Hippocampal formation (tissue), 2 donors: ENCODE data around the gene YWHAE.
"Not testable (repeated sequence)": the region's sequence is repeated elsewhere in the genome, so short reads cannot be mapped to it uniquely, and the experiment has no call there.

Experiments
- DNase-seq, 2 donors: peaks; one replicate each; lab custom pipeline; 2025; lab: John Stamatoyannopoulos, UW

Gene YWHAE

DNA sequence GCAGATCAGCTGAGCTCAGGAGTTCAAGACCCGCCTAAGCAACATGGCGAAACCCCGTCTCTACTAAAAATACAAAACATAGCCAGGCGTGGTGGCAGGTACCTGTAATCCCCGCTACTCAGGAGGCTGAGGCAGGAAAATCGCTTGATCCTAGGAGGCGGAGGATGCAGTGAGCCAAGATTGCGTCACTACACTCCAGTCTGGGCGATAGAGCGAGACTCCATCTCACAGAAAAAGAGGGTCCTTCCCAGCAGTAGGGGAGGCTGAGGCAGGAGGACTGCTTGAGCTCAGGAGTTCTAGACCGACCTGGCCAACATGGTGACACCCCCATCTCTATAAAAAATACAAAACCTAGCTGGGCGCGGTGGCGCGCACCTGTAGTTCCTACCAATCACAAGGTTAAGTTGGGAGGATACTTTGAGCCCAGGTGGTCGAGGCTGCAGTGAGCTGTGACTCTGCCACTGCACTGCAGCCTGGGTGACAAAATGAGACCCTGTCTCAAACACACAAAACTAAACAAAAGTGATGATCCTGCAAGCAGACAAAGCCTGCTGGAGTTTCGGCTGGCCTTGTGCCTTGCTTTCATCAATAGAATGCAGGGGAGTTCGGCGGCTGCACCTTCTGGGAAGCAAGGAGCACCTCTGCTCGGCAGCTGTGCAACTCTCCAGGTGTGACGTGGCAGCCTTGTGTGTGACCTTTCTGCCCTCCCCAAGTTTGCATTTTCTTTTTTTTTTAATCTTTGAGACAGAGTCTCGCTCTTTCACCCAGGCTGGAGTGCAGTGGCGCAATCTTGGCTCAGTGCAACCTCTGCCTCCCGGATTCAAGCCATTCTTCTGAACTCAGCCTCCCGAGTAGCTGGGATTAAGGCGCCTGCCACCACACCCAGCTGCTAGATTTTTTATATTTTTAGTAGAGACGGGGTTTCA lies 12.4 kb upstream of the YWHAE start:
- no peak for DNase-seq

DNA sequence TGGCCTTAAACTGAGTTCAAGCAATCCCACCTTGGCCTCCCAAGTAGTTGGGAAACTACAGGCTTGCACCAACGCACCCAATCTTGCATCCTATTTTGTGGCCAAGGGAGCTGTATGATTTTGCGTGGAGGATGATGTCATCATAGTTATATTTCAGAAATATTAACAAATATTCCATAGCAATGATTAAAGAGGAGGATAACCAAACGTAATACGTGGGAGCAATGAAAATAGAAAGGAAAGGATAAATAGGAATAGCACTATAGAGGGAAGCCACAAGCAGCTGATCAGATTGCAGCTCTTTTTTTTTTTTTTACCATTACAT lies 2.2 kb upstream of the YWHAE start:
- no peak for DNase-seq

DNA sequence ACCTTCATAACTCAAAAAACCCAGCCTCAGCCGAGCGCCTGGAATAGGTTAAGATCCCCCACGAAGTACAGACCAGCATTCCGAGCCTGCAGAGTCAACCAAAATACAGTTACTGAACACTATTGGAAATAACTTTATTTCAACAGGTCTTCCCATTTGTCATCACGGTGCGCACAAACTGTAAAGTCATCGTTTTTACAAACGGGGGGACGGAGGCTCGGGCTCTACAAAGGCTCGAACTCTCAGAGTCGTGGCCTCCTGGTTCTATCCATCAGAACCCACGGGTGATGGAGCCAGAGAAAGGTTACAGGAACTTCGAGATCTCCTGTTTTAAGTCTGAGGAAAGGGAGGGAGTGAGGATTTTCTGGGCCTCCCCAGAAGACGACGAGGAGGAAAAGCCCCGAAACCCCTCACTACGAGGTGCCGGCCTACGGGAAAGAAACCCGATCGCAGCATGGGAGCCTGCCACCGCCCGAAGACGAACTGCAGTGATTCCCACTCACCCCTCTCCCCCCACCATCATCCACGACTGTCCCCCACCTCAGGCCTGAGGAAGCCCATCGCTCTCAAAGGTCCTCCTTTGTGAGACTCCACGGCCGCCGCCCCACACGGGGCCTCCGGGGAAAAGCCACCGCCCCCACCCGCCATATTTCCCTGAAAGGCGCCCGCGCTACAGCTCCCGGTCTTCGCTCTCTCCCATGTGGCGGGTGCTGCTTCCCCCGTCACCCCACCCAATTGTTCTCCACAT lies 917 bp downstream of the YWHAE start:
- no peak for DNase-seq

DNA sequence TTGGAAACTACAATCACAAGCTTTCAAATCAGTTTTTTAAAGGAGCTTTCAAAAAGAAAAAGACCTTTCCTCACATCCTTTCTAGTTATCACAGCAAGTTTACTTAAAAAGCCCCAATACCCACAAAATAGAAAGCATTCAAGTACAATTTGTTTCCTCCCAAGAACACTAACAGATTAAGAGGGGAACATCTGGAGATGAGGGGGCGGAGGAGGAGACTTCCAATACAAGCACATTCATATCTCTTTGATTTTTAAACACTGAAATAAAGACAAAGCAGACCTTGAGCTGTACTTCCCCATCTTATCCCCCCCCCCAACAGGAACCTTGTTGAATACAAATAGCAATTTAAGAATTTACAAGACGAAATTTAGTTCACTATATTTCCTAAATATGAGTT lies 2.0 kb downstream of the YWHAE start:
- DNase-seq, result no peak

DNA sequence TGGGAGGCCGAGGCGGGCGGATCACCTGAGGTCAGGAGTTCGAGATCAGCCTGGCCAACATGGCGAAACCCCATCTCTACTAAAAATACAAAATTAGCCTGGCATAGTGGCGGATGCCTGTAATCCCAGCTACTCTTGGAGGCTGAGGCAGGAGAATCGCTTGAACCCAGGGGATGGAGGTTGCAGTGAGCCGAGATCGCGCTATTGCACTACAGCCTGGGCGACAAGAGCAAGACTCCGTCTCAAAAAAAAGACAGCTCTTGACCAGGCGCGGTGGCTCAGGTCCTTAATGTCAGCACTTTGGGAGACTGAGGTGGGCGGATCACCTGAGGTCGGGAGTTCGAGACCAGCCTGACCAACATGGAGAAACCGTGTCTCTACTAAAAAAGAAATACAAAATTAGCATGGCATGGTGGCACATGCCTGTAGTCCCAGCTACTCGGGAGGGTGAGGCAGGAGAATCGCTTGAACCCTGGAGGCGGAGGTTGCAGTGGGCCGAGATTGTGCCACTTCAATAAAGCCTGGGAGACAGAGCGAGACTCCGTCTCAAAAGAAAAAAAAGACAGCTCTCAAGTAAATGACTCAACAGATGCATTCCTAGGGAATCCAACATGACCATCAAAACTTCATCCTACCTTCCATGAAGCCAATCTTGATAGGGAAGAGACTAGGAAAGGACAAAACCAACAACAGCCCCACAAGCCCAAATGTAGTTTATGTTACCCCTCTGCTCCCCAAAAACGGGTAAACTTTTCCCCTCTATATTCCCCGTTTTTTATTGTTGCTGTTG lies 4.0 kb downstream of the YWHAE start:
- not testable (repeated sequence) for DNase-seq

DNA sequence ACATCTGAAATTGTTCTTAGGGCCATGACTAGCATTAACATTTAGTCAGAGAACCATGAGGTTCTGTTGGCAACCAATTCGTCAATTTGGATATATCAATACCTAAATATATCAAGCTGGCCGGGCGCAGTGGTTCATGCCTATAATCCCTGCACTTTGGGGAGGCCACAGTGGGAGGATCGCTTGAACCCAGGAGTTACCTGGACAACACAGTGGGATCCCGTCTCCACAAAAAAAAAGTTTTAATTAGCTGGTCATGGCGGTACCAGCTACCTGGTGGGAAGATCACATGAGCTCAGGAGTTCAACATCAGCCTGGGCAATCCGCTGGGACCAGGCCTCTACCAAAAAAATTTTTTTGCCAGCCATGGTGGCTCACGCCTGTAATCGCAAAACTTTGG lies 8.4 kb downstream of the YWHAE start:
- no peak for DNase-seq

DNA sequence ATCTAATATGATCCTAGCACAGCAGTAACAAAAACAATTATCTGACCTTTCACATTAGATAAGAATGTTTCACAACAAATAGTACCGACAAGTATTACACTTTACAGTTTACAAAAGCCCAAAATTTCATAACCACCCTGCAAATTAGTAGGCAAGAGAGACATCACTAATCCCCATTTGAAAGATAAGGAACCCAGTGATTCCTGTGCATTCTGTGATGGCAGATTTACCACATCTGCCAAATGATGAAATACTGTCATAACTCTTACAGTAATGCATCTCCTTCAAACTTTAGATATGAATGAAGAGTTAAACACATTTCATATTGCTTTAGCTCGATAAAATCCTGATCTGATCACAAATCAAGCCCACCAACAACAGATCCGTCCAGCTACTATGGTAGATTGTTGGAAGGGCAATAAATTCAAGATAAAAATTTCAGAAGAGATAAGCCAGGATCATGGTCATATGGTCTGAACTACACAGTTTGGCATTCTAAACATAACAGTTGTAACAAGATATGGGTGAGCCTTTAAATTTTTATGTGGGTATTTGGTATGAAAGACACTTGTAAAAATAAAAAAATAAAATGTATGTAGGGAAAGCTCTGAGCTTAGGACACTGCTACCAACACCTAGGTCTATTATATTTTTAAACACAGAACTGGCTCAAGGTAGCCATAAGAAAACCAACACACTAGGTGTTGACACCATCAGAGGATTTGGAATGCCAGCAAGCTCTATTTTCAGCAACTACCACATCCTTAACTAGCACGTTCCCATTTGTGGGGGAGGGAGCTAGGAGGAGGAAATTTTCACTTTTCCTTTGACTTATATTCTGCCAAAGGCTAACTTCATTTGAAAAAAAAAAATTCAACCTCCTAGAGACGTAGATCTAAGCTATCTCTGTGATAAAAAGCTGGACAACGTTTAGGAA lies 9.3 kb downstream of the YWHAE start:
- no peak for DNase-seq

DNA sequence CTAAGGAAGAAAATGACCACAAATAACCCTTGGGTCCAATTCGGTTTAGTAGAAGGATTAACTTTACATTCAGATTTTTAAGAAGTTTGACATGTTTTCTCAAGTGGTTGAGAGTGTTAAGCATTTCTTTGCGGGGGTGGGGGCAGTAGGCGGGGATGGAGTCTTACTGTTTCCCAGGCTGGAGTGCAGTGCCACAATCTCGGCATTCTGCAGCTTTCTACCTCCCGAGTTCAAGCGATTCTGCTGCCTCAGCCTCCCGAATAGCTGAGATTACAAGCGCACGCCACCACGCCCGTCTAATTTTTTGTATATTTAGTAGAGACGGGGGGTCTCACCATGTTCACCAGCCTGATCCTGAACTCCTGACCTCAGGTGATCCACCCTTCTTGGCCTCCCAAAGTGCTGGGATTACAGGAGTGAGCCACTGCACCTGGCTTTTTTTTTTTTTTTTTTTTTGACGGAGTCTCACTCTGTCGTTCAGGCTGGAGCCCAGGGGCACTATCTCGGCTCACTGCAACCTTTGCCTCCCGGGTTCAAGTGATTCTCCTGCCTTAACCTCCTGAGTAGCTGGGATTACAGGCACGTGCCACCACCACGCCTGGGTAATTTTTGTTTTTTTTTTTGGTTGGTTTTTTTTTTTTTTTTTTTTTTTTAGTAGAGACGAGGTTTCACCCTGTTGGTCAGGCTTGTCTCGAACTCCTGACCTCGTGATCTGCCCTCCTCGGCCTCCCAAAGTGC lies 12.4 kb downstream of the YWHAE start:
- not testable (repeated sequence) for DNase-seq

DNA sequence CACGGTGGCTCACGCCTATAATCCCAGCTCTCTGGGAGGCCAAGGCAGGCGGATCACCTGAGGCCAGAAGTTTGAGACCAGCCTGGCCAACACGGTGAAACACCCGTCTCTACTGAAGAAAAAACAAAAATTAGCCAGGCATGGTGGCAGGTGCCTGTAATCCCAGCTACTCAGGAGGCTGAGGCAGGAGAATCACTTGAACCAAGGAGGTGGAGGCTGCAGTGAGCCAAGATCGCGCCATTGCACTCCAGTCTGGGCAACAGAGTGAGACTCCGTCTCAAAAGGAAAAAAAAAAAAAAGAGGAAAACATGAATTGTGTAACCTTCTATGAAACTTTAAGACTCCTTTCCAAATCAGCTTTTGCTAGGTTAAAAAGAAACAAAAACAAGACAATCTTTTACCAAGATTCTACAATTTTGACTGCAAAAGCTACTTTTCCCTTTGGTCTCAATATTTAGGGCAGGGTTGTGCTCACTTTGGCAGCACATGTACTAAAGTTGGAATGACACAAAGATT lies 13.3 kb downstream of the YWHAE start:
- not testable (repeated sequence) for DNase-seq

DNA sequence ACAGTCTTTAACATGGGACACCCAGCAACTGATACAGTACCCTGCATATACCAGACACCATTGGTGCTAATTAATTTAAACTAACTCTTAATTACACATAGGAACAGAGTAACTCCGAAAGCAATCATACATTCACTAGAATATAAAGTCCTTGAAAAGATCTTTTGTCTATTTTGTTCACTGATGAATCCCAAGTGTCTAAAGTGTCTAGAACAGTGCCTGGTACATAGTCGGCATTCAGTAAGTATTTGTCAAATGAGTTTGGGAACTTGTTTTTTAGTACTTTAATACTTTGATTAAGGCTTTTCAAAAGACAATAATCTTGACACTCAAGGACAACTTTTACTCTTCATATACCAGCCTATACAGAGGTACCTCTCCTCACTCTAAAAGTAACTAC lies 13.8 kb downstream of the YWHAE start:
- DNase-seq, result no peak

DNA sequence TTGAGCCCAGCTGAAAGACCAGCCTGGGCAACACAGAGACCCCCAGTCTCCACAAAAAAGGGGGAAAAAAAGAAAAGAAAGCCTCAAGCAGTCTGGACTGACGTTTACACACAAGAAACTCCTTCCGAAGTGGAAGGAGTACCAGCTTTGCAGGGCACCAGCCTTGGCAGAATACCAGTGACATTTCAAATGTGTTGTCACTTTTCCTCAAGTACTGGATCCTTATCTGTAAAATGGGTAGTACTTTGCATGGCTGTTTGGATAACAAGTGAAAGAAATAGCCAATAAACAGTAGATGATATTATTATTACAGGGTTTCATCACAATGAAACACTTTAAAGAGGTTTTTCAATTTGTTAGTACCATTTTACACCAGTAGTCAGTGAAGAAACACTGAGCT lies 14.2 kb downstream of the YWHAE start:
- no peak for DNase-seq

DNA sequence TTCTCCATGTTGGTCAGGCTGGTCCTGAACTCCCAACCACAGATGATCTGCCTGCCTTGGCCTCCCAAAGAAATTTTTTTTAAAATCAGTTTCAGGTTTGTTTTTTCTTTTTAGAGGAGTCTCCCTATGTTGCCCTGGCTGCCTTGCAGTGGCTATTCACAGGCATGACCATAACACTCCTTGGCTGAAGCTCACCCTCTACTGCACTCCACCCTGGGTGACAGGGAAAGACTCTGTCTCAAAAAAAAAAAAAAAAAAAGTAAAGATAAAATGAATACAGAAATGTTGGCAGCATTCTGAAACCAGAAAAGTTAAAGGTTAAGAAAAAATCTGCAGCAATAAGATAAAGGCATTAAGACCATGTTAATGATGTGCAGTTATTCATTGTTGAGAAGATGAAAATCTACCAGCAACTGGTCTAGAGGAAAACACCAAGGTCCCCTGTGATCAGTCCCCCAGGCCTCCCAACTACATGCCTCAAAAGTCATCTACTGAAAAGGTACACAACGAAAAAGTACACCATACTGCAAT lies 15.1 kb downstream of the YWHAE start:
- no peak for DNase-seq

DNA sequence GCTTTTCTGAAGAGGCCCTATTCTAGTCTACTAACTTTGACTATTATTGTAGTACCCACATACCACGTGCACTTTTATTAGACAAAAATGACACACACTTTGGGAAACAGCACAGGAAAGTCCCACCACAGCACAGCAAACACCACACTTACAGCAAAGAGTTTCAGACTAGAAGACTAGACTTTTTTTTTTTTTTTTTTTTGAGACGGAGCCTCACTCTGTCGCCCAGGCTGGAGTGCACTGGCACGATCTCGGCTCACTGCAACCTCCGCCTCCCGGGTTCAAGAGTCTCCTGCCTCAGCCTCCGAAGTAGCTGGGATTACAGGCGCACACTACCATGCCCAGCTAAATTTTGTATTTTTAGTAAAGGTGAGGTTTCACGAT lies 20.1 kb downstream of the YWHAE start:
- no peak for DNase-seq

DNA sequence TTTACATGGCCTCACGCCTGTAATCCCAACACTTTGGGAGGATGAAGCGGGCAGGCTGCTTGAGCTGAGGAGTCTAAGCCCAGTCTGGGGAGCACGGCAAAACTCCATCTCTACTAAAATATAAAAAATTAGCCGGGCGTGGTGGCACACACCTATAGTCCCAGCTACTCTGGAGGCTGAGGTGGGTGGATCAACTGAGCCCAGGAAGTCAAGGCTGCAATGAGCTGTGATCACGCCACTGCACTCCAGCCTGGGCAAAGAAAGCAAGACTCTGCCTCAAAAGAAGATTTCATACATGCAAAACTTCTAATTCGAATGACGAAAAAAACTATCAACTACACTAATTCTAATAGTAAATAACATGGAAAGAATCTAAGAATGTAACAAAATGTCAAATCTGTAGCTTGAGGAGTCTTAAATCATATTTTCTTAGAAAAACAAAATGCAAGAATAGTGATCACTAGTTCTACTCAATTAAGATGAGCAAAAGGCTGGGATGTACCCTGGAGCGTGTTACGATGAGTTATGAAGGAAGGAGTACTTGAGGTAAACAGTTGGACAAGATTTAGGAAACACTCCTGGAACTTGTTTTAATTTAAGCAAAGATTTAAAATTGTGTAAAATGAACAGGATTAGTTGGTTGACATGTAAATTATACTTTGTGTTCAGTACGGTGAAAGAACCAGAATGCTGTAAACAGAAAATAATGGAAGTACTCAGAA lies 20.7 kb downstream of the YWHAE start:
- DNase-seq, result no peak

DNA sequence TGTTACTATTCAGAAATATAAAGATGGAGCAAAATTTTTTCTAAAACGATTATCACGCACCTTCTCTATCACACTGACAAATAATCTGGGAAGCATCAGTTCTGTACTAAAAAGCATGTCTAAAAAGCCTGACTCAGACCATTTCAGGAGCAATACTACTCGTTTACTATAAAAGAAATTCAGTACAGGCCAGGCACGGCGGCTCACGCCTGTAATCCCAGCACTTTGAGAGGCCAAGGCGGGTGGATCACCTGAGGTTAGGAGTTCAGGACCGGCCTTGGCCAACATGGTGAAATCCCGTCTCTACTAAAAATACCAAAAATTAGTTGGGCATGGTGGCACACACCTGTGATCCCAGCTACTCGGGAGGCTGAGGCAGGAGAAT lies 21.6 kb downstream of the YWHAE start:
- not testable (repeated sequence) for DNase-seq

DNA sequence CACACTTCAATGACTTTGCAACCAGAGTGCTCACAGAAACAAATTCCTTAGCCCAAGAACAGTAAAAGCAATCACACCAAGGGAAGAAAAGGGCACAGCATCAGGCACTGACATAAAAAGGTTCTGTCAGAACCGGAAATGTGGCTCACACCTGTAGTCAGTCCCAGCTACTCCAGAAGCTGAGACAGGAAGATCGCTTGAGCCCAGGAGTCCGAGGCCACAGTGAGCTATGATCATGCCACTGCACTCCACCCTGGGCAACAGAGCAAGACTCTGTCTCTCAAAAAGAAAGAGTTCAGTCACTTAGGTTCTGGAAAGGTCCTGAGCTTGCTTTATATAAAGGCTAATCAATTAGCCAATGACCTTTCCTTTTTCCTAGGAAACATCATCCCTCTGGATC lies 22.7 kb downstream of the YWHAE start:
- no peak for DNase-seq

DNA sequence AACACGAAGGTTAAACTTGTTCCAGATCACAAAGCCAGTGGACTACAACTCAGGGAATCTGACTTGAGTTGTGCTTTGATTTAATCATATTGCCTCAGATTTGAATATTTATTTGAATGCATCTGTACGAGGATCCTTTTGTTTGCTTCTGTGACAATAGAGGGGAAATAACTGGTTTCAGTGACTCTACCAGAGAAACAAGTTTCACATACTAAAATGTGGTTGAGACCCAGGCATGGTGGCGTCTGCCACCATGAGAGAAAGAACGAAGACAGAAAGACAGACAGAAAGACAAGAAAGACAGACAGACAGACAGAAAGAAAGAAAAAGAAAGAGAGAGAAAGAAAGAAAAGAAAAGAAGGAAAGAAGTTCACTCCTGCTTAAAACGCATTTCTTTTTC lies 24.0 kb downstream of the YWHAE start:
- no peak for DNase-seq

DNA sequence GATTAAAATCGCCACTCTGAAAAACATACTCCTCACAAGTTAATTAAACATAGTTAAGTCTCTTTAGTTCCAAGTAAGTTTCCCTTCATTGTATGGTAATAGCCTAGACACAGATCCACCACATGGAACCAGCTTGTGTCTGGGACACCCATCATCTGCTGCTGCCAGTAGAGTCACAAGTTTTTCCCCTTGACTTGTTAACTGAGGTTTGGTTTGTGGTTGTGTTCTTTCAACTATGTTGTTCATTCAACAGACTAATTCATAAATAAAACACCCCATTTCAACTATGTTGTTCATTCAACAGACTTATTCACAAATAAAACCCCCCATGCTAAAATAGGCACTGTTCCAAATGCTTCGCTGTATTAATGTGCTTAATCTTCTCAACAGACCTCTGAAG lies 24.4 kb downstream of the YWHAE start:
- no peak for DNase-seq

DNA sequence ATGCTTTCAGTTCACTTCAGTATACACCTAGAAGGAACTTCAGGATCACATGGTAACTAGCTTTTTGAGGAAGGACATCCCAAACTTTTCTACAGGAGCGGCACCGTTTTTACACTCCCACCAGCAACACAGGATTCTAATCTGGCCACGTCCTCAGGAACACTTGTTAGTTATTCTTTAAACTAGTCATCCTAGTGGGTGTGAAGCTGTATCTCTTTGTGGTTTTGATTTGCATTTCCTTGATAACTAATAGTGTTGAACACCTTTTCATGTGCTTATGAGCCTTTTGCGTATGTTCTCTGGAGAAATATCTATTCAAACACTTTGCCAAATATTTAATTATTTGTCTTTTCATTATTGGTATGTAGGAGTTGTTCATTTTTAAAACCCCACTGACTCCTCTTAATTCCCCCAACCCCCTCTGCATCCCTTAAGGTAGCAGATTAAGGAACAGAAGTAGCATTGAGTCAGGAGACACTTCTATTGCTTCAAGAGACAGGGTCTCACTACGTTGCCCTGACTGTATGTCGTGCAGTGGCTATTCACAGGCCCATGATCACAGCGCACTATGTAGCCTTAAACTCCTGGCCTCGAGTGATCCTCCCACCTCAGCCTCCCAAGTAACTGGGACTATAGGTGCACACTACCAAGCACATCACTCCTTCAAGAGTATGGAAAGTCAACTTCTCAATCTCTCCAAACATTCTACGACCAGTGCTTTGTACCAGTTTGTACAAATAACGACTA lies 25.4 kb downstream of the YWHAE start:
- DNase-seq, result no peak
